Cardiac muscle cell (in vitro differentiated cells and primary cell): Measurements from ENCODE around the gene ARL5B. TPM values are rescaled to one million over a fixed set of nuclear protein-coding genes. Genes with fewer than 3 reads are reported as not detected.
A peak's percentile ranks its signal among the peaks of the same experiment; 100 is the strongest.

Experiments used
- DNase-seq, 2 donors: peaks; one replicate each; pipeline versions ENCODE4 v3.0.0 to v3.0.0-alpha.2; 2010 to 2017; ENCODE audit warnings: low read depth in 1 of 2, low spot score in 1 of 2
- H3K27ac ChIP-seq: fragments of 200-600 bp; sonication (generic); 2 replicates; pipeline ENCODE4 v1.5.1; 2016
- H3K27me3 ChIP-seq: fragments of 200-600 bp; sonication (generic); 2 replicates; pipeline ENCODE4 v1.6.0; 2016; ENCODE audit warnings: control low read depth
- H3K36me3 ChIP-seq: fragments of 200-600 bp; sonication (generic); 2 replicates; pipeline ENCODE4 v1.5.1; 2016; ENCODE audit warnings: control low read depth
- H3K4me1 ChIP-seq: fragments of 200-600 bp; sonication (generic); 2 replicates; pipeline ENCODE4 v1.8.1; 2017; ENCODE audit warnings: low read depth, mild to moderate bottlenecking, mixed run types
- H3K4me3 ChIP-seq: fragments of 200-600 bp; sonication (generic); 2 replicates; pipeline ENCODE4 v1.5.1; 2016; ENCODE audit warnings: mild to moderate bottlenecking
- H3K9me3 ChIP-seq: fragments of 200-600 bp; sonication (generic); 2 replicates; pipeline ENCODE4 v1.5.1; 2017; ENCODE audit warnings: low read depth, mild to moderate bottlenecking, control low read depth
- polyA plus RNA-seq: library from polyadenylated mRNA; unstranded; fragments of >200 nt; fragmentation: Nextera tagmentation; extraction: Ambion mirVana; gene quantifications from 2 replicates; pipeline ENCODE4 v1.2.1, GENCODE V29; 2016
- total RNA-seq: library from RNA; depleted of rRNA; stranded (reverse); fragments of >200 nt; gene quantifications from 2 replicates; pipeline ENCODE4 v1.2.3, GENCODE V29; 2016
- TF ChIP-seq, protein P1 (sequence below): IDR thresholded peaks from 2 replicates; pipeline ENCODE4 v1.5.1; 2012; ENCODE audit warnings: low read depth, mild to moderate bottlenecking, low read length

The ARL5B gene
- total and polyA plus RNA-seq, 2 experiments from 2014 or later: 15.9 to 30.3 TPM

- Histone ChIP-seq H3K9me3 (no peaks in the 10 kb centered on the region), H3K27me3 (no peaks in the 10 kb centered on the region), H3K4me3 (no peak overlapping the region), H3K27ac (no peak overlapping the region), H3K36me3 (no peaks in the 10 kb centered on the region), H3K4me1 (no peaks in the 10 kb centered on the region)
- TF ChIP-seq, protein P1, sequence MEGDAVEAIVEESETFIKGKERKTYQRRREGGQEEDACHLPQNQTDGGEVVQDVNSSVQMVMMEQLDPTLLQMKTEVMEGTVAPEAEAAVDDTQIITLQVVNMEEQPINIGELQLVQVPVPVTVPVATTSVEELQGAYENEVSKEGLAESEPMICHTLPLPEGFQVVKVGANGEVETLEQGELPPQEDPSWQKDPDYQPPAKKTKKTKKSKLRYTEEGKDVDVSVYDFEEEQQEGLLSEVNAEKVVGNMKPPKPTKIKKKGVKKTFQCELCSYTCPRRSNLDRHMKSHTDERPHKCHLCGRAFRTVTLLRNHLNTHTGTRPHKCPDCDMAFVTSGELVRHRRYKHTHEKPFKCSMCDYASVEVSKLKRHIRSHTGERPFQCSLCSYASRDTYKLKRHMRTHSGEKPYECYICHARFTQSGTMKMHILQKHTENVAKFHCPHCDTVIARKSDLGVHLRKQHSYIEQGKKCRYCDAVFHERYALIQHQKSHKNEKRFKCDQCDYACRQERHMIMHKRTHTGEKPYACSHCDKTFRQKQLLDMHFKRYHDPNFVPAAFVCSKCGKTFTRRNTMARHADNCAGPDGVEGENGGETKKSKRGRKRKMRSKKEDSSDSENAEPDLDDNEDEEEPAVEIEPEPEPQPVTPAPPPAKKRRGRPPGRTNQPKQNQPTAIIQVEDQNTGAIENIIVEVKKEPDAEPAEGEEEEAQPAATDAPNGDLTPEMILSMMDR: no peak
- DNase-seq: no peak
These were observed 26.3 kb downstream of the ARL5B start for GRCh38 chr10:18685555-18685954.

GRCh38 chr10:18687195-18687594 is 28.0 kb downstream of the ARL5B start:
- Histone ChIP-seq H3K36me3 (no peaks in the 10 kb centered on the region), H3K27ac (no peak overlapping the region), H3K9me3 (no peaks in the 10 kb centered on the region), H3K4me3 (no peak overlapping the region), H3K4me1 (no peaks in the 10 kb centered on the region), H3K27me3 (no peaks in the 10 kb centered on the region)
- DNase-seq: no peak
- TF ChIP-seq, protein P1: no peak

- H3K27me3 ChIP-seq: no peaks in the 10 kb centered on the region
- no peaks in the 10 kb centered on the region for H3K36me3 ChIP-seq
- H3K9me3 ChIP-seq: no peaks in the 10 kb centered on the region
- no peak overlapping the region for H3K4me3 ChIP-seq
- no peak for DNase-seq
- H3K4me1 ChIP-seq: no peaks in the 10 kb centered on the region
- no peak overlapping the region for H3K27ac ChIP-seq
- TF ChIP-seq, protein P1: no peak
These were observed 28.5 kb downstream of the ARL5B start for GRCh38 chr10:18687706-18688105.

- Histone ChIP-seq H3K4me1 (no peaks in the 10 kb centered on the region), H3K4me3 (no peak overlapping the region), H3K27ac (no peak overlapping the region), H3K9me3 (no peaks in the 10 kb centered on the region), H3K36me3 (no peaks in the 10 kb centered on the region), H3K27me3 (no peaks in the 10 kb centered on the region)
- peak; percentile 39 to 64 for DNase-seq
- TF ChIP-seq, protein P1: peak; percentile 48
These were observed 30.3 kb downstream of the ARL5B start for GRCh38 chr10:18689498-18689897.

- H3K9me3 ChIP-seq: no peaks in the 10 kb centered on the region
- DNase-seq: no peak
- no peaks in the 10 kb centered on the region for H3K36me3 ChIP-seq
- TF ChIP-seq, protein P1: no peak
- H3K27me3 ChIP-seq: no peaks in the 10 kb centered on the region
- no peaks in the 10 kb centered on the region for H3K4me1 ChIP-seq
- H3K27ac ChIP-seq: no peak overlapping the region
- H3K4me3 ChIP-seq: no peak overlapping the region
These were observed 31.3 kb downstream of the ARL5B start for GRCh38 chr10:18690541-18690940.
